ENCODE measurements around the gene MCC.

The MCC gene

DNA sequence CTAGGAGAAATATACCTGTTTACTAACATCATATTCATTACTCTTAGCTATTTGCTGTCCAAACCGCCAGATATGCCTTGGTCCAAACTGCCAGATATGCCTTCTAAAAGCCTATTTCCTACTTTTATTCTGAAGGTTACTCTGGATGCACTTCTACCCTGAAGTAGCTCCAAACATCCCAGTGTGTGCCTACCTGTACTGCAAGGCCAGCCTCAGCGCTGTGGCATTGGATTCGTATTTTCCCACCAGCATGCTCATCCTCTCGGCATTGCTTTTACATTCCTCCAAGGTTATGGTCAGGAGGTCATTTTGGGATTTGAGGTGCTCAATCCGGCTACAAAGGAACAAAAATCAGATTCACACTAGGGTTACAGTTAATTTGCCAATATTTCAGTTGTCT lies 417.4 kb downstream of the MCC start:
- H3K4me3 ChIP-seq (ENCODE audit: low read depth, low read length), result no peak overlapping the region
- TF ChIP-seq, protein P1, sequence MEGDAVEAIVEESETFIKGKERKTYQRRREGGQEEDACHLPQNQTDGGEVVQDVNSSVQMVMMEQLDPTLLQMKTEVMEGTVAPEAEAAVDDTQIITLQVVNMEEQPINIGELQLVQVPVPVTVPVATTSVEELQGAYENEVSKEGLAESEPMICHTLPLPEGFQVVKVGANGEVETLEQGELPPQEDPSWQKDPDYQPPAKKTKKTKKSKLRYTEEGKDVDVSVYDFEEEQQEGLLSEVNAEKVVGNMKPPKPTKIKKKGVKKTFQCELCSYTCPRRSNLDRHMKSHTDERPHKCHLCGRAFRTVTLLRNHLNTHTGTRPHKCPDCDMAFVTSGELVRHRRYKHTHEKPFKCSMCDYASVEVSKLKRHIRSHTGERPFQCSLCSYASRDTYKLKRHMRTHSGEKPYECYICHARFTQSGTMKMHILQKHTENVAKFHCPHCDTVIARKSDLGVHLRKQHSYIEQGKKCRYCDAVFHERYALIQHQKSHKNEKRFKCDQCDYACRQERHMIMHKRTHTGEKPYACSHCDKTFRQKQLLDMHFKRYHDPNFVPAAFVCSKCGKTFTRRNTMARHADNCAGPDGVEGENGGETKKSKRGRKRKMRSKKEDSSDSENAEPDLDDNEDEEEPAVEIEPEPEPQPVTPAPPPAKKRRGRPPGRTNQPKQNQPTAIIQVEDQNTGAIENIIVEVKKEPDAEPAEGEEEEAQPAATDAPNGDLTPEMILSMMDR (IDR thresholded peaks at IDR 0.05; ENCODE audit: control insufficient read depth, extremely low read depth, insufficient read depth), result no peak
- no peak for DNase-seq (ENCODE audit: low read depth)

DNA sequence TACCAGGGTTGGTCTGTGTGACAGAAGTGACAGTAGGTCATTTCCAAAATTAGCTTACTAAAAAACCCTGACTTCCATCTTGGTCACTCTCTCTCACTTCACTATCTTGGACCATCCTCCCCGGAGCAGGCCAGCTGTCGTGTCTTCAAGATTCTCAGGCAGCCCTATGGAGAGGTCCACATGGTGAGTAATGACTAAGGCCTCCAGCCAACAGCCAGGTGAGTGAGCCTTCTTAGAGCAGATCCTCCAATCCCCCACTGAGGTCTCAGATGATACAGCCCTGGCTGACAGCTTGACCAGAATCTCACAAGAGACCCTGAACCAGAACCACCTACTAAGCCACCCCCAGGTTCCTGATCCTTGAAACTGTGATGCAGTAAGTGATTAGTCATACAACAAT lies 419.7 kb downstream of the MCC start:
- H3K4me3 ChIP-seq (ENCODE audit: low read depth, low read length), result no peak overlapping the region
- TF ChIP-seq, protein P1 (IDR thresholded peaks at IDR 0.05; ENCODE audit: control insufficient read depth, extremely low read depth, insufficient read depth), result no peak
- no peak for DNase-seq (ENCODE audit: low read depth)

DNA sequence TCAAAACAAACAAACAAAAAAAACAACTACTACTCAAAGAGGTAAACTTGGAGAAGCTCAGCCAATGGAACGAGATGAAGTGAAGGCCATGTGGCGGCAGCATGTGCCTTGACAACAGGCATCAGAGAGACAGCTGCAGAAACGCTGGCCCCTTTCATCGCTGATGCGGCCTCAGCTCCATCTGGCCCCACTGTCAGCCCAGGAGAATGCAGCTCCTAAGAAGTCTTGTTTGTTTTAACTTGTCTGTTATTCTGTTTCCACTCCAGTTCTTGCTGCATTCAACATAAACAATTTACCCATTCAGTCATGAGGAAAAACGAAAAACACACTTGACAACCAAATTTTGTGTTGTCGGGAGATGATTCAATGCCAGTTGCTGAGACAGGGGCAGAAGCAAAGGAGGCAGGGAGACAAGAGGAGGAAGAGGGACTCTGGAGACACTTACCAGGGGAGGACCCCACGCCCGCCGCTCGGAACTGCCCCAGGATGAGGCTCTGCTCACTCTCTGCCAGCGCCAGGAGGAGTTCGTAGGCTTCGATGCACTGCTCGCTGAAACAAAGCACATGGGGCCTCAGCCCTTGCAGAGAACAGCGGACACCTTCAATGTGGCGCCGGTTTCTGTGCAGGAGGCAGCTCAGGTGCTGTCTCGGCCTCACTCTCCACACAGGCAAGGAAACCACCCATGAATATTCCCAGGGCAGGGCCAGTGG lies 420.5 kb downstream of the MCC start:
- H3K4me3 ChIP-seq (ENCODE audit: low read depth, low read length), result no peak overlapping the region
- DNase-seq (ENCODE audit: low read depth), result no peak
- TF ChIP-seq, protein P1 (IDR thresholded peaks at IDR 0.05; ENCODE audit: control insufficient read depth, extremely low read depth, insufficient read depth), result no peak

DNA sequence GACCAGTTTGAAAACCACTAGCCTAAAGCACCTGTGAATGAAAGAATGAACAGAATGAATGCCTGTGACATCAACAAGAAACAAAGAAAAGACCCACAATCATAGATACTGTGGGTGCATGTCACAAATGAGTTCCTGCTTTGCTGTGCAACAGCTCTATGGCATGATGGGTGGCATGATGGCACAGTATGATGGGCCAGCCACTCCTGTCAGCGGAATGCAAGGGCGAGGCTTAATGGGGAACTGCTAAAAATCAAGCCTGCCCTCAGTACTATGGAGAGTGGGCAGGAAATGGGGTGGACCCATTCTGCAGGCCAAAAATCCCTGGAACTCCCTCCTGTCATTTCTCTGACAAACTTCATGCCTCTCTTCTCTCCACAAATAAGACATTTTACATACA lies 422.6 kb downstream of the MCC start:
- DNase-seq (ENCODE audit: low read depth), result no peak
- no peak overlapping the region for H3K4me3 ChIP-seq (ENCODE audit: low read depth, low read length)
- TF ChIP-seq, protein P1 (IDR thresholded peaks at IDR 0.05; ENCODE audit: control insufficient read depth, extremely low read depth, insufficient read depth), result no peak

DNA sequence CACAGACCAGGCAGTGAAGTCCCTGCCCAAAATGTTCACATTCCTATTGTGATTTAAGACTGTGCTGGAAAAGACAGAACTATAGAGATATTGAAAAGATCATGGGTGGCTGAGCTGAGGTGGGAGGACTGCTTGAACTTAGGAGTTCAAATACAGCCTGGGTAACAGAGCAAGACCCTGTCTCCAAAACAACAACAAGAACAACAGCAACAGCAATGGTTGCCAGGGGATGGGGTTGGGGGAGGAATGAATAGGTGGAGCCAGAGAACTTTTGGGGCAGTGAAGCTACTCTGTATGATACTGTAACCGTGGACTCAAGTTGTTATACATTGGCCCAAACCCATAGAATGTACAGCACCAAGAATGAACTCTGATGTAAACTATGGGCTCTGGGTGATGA lies 423.4 kb downstream of the MCC start:
- DNase-seq (ENCODE audit: low read depth), result no peak
- TF ChIP-seq, protein P1 (IDR thresholded peaks at IDR 0.05; ENCODE audit: control insufficient read depth, extremely low read depth, insufficient read depth), result no peak
- H3K4me3 ChIP-seq (ENCODE audit: low read depth, low read length), result no peak overlapping the region

DNA sequence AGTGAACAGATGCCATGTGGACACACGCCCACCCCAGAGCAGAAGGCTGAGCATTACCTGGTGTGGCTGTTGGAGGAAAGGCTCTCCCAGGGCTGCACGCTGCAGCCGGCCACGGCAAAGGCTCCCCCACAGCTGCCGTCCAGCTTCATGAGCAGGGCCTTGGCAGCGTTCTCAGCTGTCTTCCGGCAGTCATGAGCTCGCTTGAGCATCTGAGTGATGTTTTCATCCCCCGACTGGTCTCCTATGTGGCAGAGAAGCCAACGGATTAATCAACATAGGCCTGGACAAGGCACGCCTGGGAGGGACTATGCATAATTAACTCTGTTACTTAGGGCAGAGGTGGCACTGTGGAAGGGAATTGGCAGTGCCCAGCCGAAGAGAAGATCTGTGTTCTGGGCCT lies 424.3 kb downstream of the MCC start:
- no peak for DNase-seq (ENCODE audit: low read depth)
- H3K4me3 ChIP-seq (ENCODE audit: low read depth, low read length), result no peak overlapping the region
- TF ChIP-seq, protein P1 (IDR thresholded peaks at IDR 0.05; ENCODE audit: control insufficient read depth, extremely low read depth, insufficient read depth), result no peak
